DMS53 treated with DMSO at 0.1 percent for 48 hours (cell line): ENCODE measurements around the gene KRTAP4-16.
"Not testable (repeated sequence)": the region's sequence is repeated elsewhere in the genome, so short reads cannot be mapped to it uniquely, and the experiment has no call there.

Experiments used
- DNase-seq: peaks from one replicate; lab custom pipeline; 2025; ENCODE audit not compliant: unreplicated experiment; lab: John Stamatoyannopoulos, UW

The KRTAP4-16 gene

GRCh38 chr17:41119696-41120690 is 18.0 kb upstream of the KRTAP4-16 start:
- DNase-seq, result not testable (repeated sequence)

- no peak for DNase-seq
Measured at GRCh38 chr17:41118721-41119120, 16.7 kb upstream of the KRTAP4-16 start.

- DNase-seq, result not testable (repeated sequence)
Measured at GRCh38 chr17:41117846-41118386, 15.9 kb upstream of the KRTAP4-16 start, which contains the start of gene KRTAP4-11. TSS of gene KRTAP4-11 (minus strand) at chr17:41118373. CDS start at chr17:41118315, 58 bp downstream.

GRCh38 chr17:41116297-41116696 is 14.3 kb upstream of the KRTAP4-16 start:
- no peak for DNase-seq

GRCh38 chr17:41111151-41111885 is 9.3 kb upstream of the KRTAP4-16 start:
- no peak for DNase-seq

GRCh38 chr17:41108728-41109386 is 6.8 kb upstream of the KRTAP4-16 start:
- DNase-seq, result not testable (repeated sequence)

GRCh38 chr17:41107941-41108450 is 6.0 kb upstream of the KRTAP4-16 start:
- DNase-seq, result no peak

GRCh38 chr17:41105347-41105746 is 3.3 kb upstream of the KRTAP4-16 start, which contains the start of gene KRTAP4-9:
TSS of gene KRTAP4-9 (plus strand) at chr17:41105389. CDS start at chr17:41105389, 0 bp downstream.
- not testable (repeated sequence) for DNase-seq

- not testable (repeated sequence) for DNase-seq
Measured at GRCh38 chr17:41104386-41105038, 2.5 kb upstream of the KRTAP4-16 start.

GRCh38 chr17:41103896-41104295 is 1.9 kb upstream of the KRTAP4-16 start:
- no peak for DNase-seq

- DNase-seq, result not testable (repeated sequence)
Measured at GRCh38 chr17:41099682-41100480, 2.1 kb downstream of the KRTAP4-16 start.

- DNase-seq, result no peak
Measured at GRCh38 chr17:41098481-41098880, 3.5 kb downstream of the KRTAP4-16 start.

- no peak for DNase-seq
Measured at GRCh38 chr17:41098042-41098441, 4.0 kb downstream of the KRTAP4-16 start, which contains the start of gene KRTAP4-8. TSS of gene KRTAP4-8 (minus strand) at chr17:41098142. CDS start at chr17:41098084, 58 bp downstream.

GRCh38 chr17:41096055-41096454 is 6.0 kb downstream of the KRTAP4-16 start:
- no peak for DNase-seq

GRCh38 chr17:41088760-41089352 is 13.2 kb downstream of the KRTAP4-16 start:
- DNase-seq, result not testable (repeated sequence)

- not testable (repeated sequence) for DNase-seq
Measured at GRCh38 chr17:41084100-41084856, 17.7 kb downstream of the KRTAP4-16 start, which contains the start of gene KRTAP4-7. TSS of gene KRTAP4-7 (plus strand) at chr17:41084150. CDS start at chr17:41084207, 57 bp downstream.

- not testable (repeated sequence) for DNase-seq
Measured at GRCh38 chr17:41083427-41083826, 18.6 kb downstream of the KRTAP4-16 start.

- DNase-seq, result no peak
Measured at GRCh38 chr17:41082626-41083025, 19.4 kb downstream of the KRTAP4-16 start.
